Dermis microvascular lymphatic vessel endothelial cell (primary cell): Measurements from ENCODE around the gene ZP3. TPM values are rescaled to one million over a fixed set of nuclear protein-coding genes. Genes with fewer than 3 reads are reported as not detected.
A peak's percentile ranks its signal among the peaks of the same experiment; 100 is the strongest.
"Not testable (repeated sequence)": the region's sequence is repeated elsewhere in the genome, so short reads cannot be mapped to it uniquely, and the experiment has no call there.

Source experiments
- DNase-seq, 2 donors: peaks; one replicate each; pipeline versions ENCODE4 v3.0.0 to v3.0.0-alpha.2; 2010; ENCODE audit warnings: low read depth in 2 of 2
- total RNA-seq: library from RNA; depleted of rRNA; stranded (reverse); fragments of >200 nt; gene quantifications from 2 replicates; pipeline ENCODE4 v1.2.1, GENCODE V29; 2014

ZP3 gene
- 1.7 and 2.5 TPM in 2 replicates for total RNA-seq

DNA sequence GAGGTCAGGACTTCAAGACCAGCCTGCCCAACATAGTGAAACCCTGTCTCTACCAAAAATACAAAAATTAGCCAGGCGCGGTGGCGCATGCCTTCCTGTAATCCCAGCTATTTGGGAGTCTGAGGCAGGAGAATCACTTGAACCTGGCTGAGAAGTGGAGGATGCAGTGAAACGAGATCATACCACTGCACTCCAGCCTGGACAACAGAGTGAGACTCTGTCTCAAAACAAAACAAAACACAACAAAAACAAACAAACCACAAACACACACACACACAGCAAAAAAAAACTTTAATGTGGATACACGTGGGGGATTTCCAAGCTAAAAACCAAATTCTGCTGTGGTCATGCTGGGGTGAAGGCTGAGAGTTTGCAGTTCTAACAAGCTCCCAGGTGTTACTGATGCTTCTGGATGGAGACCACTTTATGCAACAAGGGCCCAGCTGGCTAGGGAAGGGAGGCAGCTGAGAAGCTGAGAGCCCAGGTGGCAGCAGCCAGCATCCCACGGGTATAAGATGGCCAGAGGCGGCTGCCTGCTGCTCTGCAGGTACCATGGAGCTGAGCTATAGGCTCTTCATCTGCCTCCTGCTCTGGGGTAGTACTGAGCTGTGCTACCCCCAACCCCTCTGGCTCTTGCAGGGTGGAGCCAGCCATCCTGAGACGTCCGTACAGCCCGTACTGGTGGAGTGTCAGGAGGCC, at the start of gene ZP3:
Gene ZP3 (plus strand): TSS at position 538 of the 699 bp plus-strand sequence. CDS start 15 bp downstream, at position 553.
- no peak for DNase-seq

DNA sequence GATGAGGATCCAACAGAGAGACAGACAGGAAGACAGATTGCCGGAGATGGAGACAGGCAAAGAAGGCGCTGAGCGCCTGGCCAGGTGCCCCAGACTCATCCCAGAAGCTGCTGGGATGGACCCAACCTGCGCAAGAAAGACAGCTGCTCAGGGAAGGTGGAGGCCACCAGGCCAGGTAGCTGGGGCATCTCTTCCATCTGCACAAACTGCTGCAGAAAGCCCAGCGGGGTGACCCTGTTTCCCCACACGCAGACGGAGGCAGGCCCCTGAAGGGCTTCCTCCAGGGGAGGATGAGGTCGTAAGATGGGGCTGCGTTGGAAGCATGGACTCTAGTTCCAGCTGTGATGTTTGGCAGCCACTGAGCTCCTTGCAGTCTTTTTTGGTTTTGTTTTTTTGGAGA, 49.5 kb upstream of the ZP3 start:
- DNase-seq = no peak

DNA sequence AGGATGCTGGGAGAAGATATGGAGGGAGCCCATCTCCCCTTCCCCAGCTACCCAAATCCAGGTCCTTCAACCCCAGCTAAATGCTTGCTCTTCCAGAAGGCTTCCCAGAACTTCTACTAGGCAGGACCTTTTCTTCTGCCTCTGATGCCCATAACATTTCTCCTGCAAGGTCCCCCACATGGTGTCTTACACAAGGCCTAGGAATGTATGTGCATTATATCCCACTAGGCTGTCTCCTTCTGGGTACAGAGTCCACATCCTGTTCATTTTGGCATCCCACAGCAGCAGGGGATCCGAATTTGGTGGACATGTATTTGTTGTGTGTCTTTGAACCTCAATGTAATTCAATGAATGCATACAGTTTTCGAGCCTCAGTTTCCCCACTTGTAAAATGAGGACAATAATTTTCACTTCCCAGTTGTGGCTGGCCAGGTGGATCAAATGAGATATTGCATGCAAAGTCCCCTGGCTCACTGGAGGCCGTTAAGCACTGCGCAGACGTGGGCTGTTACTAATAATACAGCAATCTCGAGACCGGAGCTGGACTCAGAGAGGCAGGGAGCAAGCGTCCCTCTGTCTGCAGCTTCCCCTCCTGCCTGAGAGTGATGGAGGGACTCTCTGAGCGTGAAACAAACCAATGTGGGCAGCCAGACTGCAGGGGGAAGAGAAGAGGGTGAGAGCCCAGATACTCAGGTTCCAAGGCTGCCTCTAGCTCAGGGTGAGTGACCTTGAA, 47.4 kb upstream of the ZP3 start:
- no peak for DNase-seq

DNA sequence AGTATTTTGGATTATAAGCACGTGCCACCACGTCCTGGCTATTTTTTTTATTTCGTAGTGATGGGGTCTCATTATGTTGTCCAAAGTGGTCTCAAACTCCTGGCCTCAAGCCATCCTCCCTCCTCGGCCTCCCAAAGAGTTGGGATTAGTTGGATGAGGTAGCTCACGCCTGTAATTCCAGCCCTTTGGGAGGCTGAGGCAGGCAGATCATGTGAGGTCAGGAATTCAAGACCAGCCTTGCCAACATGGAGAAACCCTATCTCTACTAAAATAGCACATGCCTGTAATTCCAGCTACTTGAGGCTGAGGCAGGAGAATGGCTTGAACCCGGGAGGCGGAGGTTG, 44.2 kb upstream of the ZP3 start:
- no peak for DNase-seq

DNA sequence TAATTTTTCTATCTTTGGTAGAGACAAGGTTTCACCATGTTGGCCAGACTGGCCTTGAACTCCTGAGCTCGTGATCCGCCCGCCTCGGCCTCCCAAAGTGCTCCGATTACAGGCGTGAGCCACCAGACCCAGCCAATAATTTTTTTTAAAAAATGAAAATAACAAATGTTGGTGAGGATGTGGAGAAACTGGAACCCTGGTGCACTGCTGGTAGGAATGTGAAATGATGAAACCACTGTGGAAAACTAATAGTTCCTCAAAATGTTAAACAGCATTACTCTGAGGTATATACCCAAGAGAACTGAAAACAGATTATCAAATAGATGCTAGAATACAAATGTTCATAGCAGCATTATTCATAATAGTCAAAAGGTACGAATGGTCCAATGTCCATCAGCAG, 42.9 kb upstream of the ZP3 start:
- no peak for DNase-seq

DNA sequence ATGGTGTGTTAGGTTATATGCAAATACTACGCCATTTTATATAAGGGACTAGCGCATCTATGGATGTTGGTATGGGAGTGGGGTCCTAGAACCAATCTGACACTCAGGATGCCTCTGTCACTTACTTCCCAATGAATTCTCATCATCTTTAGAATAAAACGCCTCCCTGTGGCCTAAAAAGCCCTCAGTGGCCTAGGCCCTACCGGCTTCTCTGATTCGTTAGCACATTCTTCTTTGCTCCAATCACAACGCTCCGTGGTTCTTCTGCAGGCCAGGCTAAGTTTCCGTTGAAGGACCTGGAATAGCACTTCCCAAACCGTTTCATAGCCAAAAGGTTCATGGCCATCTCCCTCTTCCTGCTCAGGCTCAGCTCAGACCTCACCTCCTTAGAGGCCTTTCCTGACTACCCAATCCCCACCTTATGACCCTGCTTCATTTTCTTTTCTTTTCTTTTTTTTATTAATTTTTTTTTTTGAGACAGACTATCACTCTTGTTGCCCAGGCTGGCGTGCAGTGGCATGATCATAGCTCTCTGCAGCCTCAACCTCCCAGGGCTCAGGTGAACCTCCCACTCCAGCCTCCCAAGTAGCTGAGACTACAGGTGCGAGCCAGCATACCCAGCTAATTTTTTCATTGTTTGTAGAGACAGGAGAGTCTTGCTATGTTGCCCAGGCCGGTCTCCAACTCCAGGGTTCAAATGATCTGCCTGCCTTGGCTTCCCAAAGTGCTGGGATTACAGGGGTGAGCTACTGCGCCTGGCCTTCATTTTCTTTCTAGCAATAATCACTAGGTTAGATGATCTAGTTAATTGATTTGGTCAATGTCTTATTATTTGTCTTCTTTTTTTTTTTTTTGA, 41.4 kb upstream of the ZP3 start:
- DNase-seq = peak in 1 of 2 donors; percentile 51

DNA sequence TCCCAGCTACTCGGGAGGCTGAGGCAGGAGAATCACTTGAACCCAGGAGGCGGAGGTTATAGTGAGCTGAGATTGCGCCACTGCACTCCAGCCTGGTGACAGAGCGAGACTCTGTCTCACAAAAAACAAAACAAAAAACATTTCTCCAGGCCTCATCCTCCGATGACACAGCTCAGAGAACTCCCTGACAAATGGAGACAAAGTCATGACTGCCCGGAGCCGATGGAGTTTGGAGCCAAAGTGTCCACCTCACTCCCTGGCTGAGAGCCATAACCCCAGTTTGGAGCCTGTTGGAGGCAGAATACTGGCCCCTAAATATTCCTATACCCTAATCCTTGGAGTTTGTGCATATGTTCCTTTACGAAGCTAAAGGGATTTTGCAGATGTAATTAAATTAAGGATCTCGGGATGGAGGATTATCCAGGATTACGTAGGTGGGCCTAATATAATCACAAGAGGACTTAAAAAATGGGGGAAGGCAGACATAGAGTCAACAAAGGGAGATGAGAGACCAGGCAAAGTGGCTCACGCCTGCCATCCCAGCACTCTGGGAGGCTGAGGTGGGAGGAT, 38.0 kb upstream of the ZP3 start:
- DNase-seq = no peak

DNA sequence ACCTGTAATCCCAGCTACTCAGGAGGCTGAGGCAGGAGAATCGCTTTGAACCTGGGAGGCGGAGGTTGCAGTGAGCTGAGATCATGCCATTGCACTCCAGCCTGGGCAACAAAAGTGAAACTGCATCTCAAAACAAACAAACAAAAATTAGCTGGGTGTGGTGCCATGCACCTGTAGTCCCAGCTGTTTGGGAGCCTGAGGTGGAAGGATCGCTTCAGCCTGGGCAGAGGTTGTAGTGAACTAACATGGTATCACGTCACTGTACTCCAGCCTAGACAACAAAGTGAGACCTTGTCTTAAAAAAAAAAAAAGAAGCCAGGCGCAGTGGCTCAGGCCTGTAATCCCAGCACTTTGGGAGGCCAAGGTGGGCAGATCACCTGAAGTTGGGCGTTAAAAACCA, 37.0 kb upstream of the ZP3 start:
- not testable (repeated sequence) for DNase-seq

DNA sequence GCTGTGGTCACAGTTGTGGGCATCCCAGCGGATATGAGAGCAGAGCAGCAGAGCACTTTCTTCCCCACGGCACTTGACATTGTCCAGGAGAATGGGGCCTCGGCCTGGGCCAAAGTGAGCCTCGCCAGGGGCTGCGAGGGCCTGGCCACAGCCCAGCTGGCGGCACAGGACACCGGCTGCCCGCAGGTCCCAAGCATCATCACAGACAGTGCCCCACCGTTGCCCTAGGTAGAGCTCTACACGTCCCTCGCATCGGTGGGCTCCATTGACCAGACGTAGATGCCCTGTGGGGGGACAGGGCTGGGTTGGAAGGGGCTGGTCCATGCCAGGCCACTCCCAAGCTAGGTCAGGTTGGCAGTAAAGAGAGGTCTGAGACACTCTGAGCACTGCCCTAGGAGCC, 34.7 kb upstream of the ZP3 start:
- no peak for DNase-seq

DNA sequence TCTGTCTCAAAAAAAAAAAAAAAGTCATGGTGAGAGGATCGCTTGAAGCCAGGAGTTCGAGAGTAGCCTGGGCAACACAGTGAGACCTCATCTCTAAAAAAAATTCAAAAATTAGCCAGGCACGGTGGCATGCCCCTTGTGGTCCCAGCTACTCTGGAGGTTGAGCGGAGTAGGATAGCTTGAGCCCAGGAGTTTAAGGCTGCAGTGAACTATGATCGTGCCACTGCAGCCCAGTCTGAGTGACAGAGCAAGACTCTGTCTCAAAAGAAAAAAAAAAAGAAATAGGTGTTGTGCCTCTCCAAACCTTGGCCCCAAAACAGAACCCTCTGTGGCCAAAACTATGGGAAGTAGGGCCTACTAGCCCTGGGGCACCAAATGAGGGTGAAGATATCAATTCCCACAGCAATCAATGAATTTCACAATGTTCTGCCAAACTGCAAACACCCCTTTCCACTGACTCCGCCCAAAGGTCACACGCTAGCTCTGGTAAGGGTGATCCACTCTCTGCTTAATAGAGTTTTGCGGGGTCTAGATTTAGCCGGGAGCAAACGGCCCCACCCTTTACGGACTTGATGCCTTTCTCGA, 32.1 kb upstream of the ZP3 start:
- DNase-seq = no peak

DNA sequence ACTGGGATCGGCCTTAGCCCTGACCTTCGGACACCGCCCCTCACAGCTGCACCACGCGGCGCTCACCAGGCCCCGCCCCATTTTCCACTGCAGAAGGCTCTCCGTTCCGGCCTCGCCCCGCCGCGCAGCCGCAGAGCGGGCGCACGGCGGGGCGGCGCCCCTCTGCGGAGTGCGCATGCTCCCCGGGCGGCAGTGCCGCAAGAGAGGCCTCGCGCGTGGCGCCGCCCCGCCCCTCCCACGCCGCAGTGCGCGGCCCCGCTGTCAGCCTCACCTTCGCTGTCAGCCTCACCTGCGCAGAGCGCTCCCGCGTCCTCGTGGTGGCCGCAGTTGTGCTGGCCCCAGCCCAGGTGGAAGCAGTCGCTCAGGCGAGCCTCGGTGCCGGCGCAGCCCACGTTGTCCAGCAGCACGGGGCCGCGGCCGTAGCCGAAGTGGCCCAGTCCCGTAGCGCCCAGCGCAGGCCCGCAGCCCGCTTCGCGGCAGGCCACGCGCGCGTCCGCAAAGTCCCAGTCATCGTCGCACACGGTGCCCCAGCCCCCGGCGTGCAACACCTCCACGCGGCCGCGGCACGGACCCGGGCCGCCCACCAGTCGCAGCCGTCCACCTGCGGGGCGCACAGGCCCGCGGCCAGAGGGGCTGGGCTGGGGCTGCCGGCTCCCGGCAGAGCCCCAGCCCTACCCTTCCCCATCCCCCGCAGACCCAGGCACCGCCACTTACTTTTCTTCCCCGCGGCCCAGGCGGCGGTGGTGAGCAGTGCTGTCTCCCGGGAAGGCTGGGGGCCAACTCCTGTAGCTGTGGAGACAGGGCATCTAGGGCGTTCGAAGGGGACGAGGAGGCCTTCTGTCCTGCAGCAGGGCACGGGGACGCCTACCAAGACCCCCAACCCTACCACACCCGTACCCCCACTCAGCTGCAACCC, 31.4 kb upstream of the ZP3 start:
- peak; percentile 69 to 84 for DNase-seq

DNA sequence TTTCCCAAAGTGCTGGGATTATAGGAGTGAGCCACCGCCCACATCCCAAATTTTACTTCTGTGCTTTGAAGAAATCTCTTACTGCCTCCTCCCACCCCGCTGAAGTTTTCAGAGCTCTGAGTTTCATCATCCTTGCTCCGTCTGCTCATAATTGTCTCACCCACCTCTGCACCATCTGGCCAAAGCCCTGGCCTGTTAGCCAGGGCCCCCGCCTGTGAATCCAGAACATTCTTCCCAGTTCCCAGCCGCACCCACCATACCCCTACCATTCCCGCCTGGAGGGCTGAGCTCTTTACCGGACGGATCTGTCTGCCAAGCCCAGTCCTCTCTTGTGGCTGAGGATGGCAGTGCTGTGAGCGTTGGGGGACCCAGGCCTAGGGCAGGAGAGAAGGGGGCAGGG, 29.8 kb upstream of the ZP3 start:
- no peak for DNase-seq

DNA sequence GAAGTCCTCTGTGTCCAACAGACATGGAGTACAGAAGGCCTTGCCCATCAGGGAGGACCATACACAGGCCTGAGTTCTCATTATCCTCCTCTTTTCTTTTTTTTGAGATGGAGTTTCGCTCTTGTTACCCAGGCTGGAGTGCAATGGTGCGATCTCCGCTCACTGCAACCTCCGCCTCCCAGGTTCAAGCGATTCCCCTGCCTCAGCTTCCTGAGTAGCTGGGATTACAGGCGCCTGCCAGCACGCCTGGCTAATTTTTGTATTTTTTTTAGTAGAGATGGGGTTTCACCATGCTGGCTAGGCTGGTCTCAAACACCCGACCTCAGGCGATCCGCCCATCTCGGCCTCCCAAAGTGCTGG, 29.2 kb upstream of the ZP3 start:
- DNase-seq = not testable (repeated sequence)

DNA sequence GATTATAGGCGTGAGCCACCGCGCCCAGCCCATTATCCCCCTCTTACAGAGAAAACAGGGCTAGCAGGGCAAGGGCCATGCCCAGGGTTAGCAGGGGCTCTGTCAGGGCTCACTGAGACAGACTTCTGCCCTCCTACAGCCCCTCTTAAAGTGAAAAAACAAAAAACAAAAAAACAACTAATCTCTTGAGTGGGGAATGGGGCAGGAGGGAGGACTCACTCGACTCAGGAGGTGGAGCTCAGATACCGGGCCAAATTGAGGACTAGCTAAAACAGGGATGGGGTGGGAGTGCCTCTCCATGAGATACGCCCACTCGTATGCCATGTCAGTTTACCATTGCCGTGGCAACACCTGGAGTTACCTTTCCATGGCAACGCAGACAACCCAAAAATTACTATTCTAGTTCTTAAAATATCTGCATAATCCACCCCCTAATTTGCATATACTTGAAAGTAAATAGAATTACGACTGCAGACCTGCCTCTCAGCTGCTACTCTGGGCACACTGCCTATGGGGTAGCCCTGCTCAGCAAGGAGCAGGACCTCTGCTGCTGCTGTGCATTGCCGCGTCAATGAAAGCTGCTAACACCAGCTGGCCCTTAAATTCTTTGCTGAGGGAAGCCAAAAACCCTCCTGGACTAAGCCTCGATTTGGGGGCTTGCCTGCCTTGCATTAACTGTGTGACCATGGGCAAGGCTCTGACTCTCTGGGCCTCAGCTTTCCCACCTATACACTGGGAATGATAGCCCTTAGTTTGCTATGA, 28.6 kb upstream of the ZP3 start:
- no peak for DNase-seq

DNA sequence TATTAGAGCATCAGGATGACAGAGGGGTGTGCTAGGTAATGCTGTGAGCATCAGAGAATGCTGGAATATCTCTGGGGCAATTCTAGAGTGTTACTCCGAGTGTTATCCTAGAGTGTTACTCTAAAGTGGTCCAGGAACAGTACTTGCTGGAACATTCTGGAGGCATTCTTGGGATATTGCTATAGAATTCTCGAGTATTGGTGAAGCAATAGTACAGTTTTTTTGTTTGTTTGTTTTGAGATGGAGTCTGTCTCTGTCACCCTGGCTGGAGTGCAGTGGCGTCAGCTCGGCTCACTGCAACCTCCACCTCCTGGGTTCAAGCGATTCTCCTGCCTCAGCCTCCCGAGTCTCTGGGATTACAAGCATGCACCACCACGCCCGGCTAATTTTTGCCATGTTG, 27.9 kb upstream of the ZP3 start:
- DNase-seq = no peak

DNA sequence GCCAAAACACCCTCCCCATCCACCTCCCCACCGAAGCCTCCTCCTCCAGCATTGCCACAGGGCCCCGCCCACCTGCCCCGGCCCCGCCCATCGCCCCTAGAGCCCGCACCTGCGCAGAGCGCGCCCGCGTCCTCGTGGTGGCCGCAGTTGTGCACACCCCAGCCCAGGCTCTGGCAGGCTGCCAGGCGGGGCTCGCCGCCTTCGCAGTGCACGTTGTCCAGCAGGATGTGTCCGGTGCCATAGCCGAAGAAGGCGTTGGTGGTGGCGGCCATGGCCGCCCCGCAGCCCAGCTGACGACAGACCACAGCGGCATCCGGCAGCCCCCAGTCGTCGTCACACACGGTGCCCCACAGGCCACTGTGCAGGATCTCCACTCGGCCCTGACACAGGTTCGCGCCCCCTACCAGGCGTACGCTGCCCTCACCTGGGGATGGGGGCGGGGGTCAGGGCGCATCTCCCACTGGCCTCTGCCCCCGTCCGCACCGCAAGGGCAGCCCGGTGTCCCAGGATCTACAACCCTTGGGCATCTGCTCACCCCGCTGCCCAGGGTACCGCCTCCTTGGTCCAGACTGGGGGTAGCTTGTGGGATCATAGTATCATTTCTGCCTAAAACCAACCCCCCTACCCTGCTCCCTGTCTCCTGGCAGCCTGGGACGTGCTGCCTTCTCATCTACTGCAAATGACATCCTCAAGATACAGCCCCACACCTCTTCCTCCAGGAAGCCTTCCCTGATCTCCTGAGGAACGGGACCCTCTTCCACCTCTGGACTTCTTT, 27.2 kb upstream of the ZP3 start:
- DNase-seq = peak; percentile 54 to 74

DNA sequence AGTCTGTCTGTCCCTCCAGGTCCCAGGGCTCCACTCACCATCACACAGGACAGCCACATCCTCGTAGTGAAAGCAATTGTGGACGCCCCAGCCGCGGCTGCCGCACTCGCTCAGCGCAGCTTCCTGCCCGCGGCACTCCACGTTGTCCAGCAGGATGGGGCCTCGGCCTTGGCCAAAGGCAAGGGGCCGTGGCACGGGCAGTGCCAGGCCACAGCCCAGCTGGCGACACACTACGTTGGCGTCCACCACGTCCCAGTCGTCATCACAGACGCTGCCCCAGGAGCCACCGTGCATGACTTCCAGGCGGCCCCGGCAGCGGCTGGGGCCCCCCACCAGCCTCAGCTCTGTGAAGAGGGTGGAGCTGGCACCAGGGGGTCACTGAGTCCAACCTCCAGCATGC, 24.5 kb upstream of the ZP3 start:
- DNase-seq = no peak

DNA sequence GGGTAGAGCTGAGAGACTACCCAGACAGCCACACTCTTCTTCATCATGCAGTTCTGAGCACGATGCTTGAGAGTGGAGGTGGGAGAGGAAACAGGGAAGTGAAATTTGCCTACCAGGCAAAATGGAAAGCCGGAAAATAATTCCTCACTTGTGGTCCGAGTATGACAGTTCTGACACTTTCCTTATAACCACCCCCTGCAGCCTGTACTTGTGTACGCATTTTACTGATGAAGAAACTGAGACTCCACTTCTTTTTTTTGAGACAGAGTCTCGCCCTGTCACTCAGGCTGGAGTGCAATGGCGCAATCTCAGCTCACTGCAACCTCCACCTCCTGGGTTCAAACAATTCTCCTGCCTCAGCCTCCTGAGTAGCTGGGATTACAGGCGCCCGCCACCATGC, 21.7 kb upstream of the ZP3 start:
- DNase-seq = not testable (repeated sequence)
